Heart right ventricle (tissue), 16 donors: ENCODE results near the gene EXD3. TPM values are rescaled to one million over a fixed set of nuclear protein-coding genes. Genes with fewer than 3 reads are reported as not detected.

ENCODE experiments used
- ATAC-seq, 8 donors: fragments of 200-7000 bp; cut with Tn5 transposase; one replicate each; pipeline ENCODE4 v1.9.1; 2020; ENCODE audit warnings: mild to moderate bottlenecking in 8 of 8, moderate library complexity in 8 of 8, moderate number of reproducible peaks in 1 of 8
- DNase-seq, 2 donors: peaks; one replicate each; pipeline ENCODE4 v3.0.0-alpha.2; 2020
- H3K27ac ChIP-seq, 10 donors: fragments of 200-600 bp; sonication (generic) in 2 of 10; one replicate each; pipeline versions ENCODE4 v1.5.0 to v1.8.0; 2020 to 2022; ENCODE audit warnings: mild to moderate bottlenecking in 3 of 10
- H3K27me3 ChIP-seq, 7 donors: fragments of 200-600 bp; one replicate each; pipeline ENCODE4 v1.8.0; 2021 to 2022; ENCODE audit warnings: mild to moderate bottlenecking in 2 of 7
- H3K36me3 ChIP-seq, 9 donors: fragments of 200-600 bp; sonication (generic) in 1 of 9; one replicate each; pipeline versions ENCODE4 v1.5.0 to v1.8.0; 2020 to 2022; ENCODE audit warnings: mild to moderate bottlenecking in 2 of 9
- H3K4me1 ChIP-seq, 9 donors: fragments of 200-600 bp; sonication (generic) in 1 of 9; one replicate each; pipeline versions ENCODE4 v1.5.0 to v1.8.0; 2020 to 2022; ENCODE audit warnings: mild to moderate bottlenecking in 4 of 9
- H3K4me3 ChIP-seq, 10 donors: fragments of 200-600 bp; sonication (generic) in 2 of 10; one replicate each; pipeline versions ENCODE4 v1.5.0 to v1.8.0; 2020 to 2022; ENCODE audit warnings: mild to moderate bottlenecking in 7 of 10, moderate library complexity in 2 of 10
- H3K9me3 ChIP-seq, 11 donors: fragments of 200-600 bp in 10 of 11; sonication (generic) in 2 of 11; one replicate each; pipeline versions ENCODE4 v1.5.0 to v1.8.0; 2013 to 2022; ENCODE audit warnings: mild to moderate bottlenecking in 2 of 11, control low read depth in 1 of 11, moderate library complexity in 1 of 11
- WGBS, 2 donors: extraction: QIAGEN DNeasy Blood & Tissue Kit; methylation state at CpG; one replicate each; pipeline ENCODE4 v1.1.7; 2013; ENCODE audit warnings: inconsistent platforms in 1 of 2; 5-methylcytosine and 5-hydroxymethylcytosine counted together
- intact Hi-C, 10 donors: fragments of 100-400 bp; cut with DNase I; formaldehyde crosslinking; loops; one replicate each; pipeline versions ENCODE4 v1.11.1 to v1.14.2; 2022
- polyA plus RNA-seq, 2 donors: library from polyadenylated mRNA; stranded (reverse); fragments of 200-250 nt; gene quantifications; one replicate each; pipeline ENCODE4 v1.2.3, GENCODE V29; 2013
- total RNA-seq, 10 donors: library from RNA; stranded (reverse); fragmentation: NEBNext Ultra II Directional in 3 of 10; extraction: Animal tissue kit (Norgen Biotek cat#: 25700) in 3 of 10; gene quantifications; one replicate each; pipeline versions ENCODE4 v1.2.1 to v1.2.4, GENCODE V29; 2021 to 2023
- TF ChIP-seq, protein P1 (sequence below), 9 donors: fragments of 200-600 bp; sonication (generic) in 2 of 9; IDR thresholded peaks; one replicate each; pipeline versions ENCODE4 v1.5.0 to v1.8.0; 2021 to 2022; ENCODE audit warnings: antibody characterized with exemption in 9 of 9, mild to moderate bottlenecking in 5 of 9, moderate library complexity in 1 of 9
- donor health status: Arrhythmogenic right ventricular cardiomyopathy.
- donor health status: ischemic (EF 13 %, LVEDD 7.1; RV severe dilation, severe dysfunction).
- donor health status: healthy with polysubstance abuse.
- donor health status: DM: no; HTN: yes; CAD: no.
- donor health status: DM: no; HTN: no; CAD: no.
- donor health status: ischemic (EF 25% LVEDD 6.9; RV normal size, moderate dysfunction).
- donor health status: ischemic (EF 25% LVEDD 5.7; RV mildly dilated, moderate dysfunction).
- donor health status: healthy.
- donor health status: DM: yes; HTN: yes; CAD: no.
- donor health status: Ischemic cardiomyopathy.
- donor health status: ischemic (EF 35%, LVEDD 5.7; RV mildly dilated, moderate dysfunction).
- donor health status: nonischemic (EF 11% LVEDD 7.7; RV severe dilation, severe dysfunction).
- donor health status: DM: yes; HTN: yes; CAD: no.
- donor health status: PGD.
- donor health status: ischemic (EF 29% LVEDD 5.4; RV normal size, mild dysfunction).
- donor health status: nonischemic (EF 23%, LVEDD 6.1; RV moderate dilation, normal function).

EXD3 gene
- total and polyA plus RNA-seq, 12 donors = 5.8 to 33.0 (median 9.2) TPM

DNA sequence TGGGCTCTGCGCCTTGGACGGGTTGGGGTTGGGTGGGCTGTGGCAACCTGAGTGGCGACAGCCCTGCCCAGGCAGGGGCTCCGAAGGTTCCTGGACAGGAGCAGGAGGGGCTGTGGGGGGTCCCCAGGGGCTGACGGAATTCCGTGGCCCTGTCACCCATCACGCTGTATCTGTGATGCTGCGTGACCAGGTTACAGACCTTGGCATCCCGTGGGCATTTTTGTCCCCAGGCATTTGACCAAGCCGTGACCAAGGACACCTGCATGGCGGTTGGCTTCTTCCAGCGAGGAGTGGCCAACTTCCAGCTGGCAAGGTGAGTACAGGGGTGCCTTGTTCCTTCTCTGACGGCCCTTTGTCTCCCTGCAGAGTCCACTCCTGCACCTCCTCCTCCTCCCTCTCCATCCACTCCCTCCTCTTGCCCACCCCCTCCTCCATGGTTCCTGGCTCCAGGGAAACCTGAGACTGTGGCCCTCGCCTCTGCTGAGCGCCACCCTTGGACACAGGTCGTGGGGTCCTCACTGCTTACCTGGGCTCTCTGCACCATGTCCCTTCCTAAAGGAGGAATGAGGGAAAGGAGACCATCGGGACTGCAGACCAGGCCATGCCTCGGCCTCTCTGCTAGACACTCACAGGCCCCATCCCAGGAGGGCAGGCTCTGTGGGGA is 3.2 kb upstream of the EXD3 start:
- Histone ChIP-seq H3K27me3 (no peaks in the 10 kb centered on the region), H3K4me1 (peaks cover 8 to 37% (median 22%) of the 10 kb centered on the region in 9 donors), H3K4me3 (no peak overlapping the region), H3K36me3 (no peaks in the 10 kb centered on the region), H3K9me3 (no peaks in the 10 kb centered on the region), H3K27ac (peak overlapping the region in 2 of 10 donors; percentile 89 to 90)
- ATAC-seq (no peak), DNase-seq (no peak)
- TF ChIP-seq, protein P1, sequence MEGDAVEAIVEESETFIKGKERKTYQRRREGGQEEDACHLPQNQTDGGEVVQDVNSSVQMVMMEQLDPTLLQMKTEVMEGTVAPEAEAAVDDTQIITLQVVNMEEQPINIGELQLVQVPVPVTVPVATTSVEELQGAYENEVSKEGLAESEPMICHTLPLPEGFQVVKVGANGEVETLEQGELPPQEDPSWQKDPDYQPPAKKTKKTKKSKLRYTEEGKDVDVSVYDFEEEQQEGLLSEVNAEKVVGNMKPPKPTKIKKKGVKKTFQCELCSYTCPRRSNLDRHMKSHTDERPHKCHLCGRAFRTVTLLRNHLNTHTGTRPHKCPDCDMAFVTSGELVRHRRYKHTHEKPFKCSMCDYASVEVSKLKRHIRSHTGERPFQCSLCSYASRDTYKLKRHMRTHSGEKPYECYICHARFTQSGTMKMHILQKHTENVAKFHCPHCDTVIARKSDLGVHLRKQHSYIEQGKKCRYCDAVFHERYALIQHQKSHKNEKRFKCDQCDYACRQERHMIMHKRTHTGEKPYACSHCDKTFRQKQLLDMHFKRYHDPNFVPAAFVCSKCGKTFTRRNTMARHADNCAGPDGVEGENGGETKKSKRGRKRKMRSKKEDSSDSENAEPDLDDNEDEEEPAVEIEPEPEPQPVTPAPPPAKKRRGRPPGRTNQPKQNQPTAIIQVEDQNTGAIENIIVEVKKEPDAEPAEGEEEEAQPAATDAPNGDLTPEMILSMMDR (IDR thresholded peaks at IDR 0.05) = no peak
- intact Hi-C loops = loop anchor here in 2 of 10 donors (10.0 kb wide), 1 partner anchor 99 kb away; no protein-coding TSS in a partner anchor
- 73 to 76% methylated on average over 18 of the region's 18 CpGs for WGBS, 2 donors

DNA sequence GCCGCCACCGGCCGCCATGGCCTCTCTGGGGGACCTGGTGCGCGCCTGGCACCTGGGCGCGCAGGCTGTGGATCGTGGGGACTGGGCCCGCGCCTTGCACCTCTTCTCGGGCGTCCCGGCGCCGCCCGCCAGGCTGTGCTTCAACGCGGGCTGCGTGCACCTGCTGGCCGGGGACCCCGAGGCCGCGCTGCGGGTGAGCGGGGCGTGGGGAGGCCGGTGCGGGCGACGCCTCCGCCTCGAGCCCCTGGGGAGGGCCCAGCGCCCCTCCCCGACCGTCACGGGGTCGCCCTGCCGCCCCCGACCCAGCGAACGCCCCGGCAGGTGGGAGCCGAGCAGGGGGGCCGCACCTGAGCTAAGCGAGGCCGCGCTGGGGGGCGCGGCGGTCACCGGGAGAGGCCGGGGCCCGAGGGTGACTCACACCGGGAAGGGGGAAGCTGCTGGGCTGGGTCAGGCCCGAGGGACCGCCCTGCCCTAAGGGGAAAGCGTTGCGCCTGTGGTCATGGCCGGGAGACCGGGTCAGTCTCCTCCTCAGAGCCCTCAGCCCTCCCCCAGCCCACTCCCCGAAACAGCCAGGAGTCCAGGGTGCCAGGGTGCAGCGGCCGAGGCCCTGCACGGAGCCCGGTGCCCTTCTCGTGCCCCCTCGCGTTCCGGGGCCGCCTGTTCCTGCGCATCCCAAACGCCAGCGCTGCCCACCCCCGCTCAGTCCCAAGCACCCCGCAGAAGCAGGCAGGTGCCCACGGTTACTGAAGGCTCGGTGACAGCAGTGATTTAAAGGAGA is 741 bp upstream of the EXD3 start:
- H3K9me3 ChIP-seq = no peaks in the 10 kb centered on the region
- intact Hi-C loops = loop anchor here in 4 of 10 donors (1.0 to 10.0 kb wide), 4 partner anchors 21 to 101 kb away; partner anchors contain the start of gene NSMF (in 1 of the 4)
- peaks cover 8 to 41% (median 23%) of the 10 kb centered on the region in 9 donors for H3K4me1 ChIP-seq
- peak overlapping the region; percentile 28 to 99 (median 96) for H3K4me3 ChIP-seq
- H3K27ac ChIP-seq = peak overlapping the region in 9 of 10 donors; percentile 43 to 92 (median 89)
- peak in 7 of 8 donors; percentile 11 to 36 (median 22) for ATAC-seq
- 16 to 27% methylated on average over 47 to 77 of the region's 77 CpGs for WGBS, 2 donors
- H3K36me3 ChIP-seq = peaks cover 0 to 8% (median 0%) of the 10 kb centered on the region in 9 donors
- no peak for DNase-seq
- TF ChIP-seq, protein P1 (IDR thresholded peaks at IDR 0.05) = peak in 5 of 9 donors; percentile 11 to 45 (median 37)
- H3K27me3 ChIP-seq = no peaks in the 10 kb centered on the region

DNA sequence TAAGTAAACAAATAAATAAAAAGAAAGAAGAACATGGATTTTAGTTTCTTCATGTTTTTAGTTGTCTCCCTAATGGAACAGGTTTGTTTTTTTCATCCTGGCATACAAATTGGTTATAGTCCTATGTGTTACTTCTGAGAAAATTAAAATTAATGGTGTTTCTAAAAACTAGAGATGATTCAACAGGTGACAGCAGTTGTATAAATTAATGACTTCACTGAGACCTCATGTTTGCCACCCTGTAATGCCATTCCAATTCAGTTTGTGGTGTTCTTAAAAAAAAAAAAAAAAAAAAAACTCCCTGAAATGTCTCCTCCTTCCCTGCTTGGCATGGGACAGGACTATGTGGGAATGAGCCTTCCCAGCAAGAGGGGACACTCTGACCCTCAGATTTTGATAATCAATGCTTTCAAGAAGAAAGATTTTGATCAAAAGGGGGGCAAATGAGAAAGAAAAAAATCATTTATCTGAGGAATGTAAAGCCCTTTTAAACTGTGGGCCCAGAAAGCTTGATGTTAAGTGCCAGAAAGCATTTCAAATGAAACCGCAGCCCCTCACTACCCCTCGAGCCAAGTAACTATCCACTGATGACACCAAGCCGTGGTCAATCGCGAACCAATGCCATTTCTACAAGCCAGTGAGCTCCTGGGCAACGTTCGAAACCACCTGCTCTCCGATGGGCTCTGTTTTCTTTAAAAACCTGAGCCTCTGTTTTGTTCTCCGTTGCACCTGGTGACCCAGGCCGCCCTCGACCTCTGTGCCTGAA is 941 bp downstream of the EXD3 start:
- peaks cover 8 to 46% (median 23%) of the 10 kb centered on the region in 9 donors for H3K4me1 ChIP-seq
- peak overlapping the region in 9 of 10 donors; percentile 83 to 92 (median 88) for H3K27ac ChIP-seq
- DNase-seq (no peak), ATAC-seq (no peak)
- H3K27me3 ChIP-seq = no peaks in the 10 kb centered on the region
- H3K9me3 ChIP-seq = no peaks in the 10 kb centered on the region
- 4% methylated on average over 11 of the region's 11 CpGs for WGBS, 2 donors
- TF ChIP-seq, protein P1 (IDR thresholded peaks at IDR 0.05) = no peak
- H3K4me3 ChIP-seq = peak overlapping the region; percentile 92 to 99 (median 97)
- intact Hi-C loops = loop anchor here in 3 of 10 donors (2.0 to 10.0 kb wide), 3 partner anchors 23 to 103 kb away; partner anchors contain the start of gene NSMF (in 1 of the 3)
- peaks cover 0 to 8% (median 0%) of the 10 kb centered on the region in 9 donors for H3K36me3 ChIP-seq
